ENCODE data around the gene TMEM161A. TPM values are rescaled to one million over a fixed set of nuclear protein-coding genes. Genes with fewer than 3 reads are reported as not detected.
"Not testable (repeated sequence)": the region's sequence is repeated elsewhere in the genome, so short reads cannot be mapped to it uniquely, and the experiment has no call there.

Gene TMEM161A
- 11.3 and 20.5 TPM in 2 replicates for total RNA-seq

DNA sequence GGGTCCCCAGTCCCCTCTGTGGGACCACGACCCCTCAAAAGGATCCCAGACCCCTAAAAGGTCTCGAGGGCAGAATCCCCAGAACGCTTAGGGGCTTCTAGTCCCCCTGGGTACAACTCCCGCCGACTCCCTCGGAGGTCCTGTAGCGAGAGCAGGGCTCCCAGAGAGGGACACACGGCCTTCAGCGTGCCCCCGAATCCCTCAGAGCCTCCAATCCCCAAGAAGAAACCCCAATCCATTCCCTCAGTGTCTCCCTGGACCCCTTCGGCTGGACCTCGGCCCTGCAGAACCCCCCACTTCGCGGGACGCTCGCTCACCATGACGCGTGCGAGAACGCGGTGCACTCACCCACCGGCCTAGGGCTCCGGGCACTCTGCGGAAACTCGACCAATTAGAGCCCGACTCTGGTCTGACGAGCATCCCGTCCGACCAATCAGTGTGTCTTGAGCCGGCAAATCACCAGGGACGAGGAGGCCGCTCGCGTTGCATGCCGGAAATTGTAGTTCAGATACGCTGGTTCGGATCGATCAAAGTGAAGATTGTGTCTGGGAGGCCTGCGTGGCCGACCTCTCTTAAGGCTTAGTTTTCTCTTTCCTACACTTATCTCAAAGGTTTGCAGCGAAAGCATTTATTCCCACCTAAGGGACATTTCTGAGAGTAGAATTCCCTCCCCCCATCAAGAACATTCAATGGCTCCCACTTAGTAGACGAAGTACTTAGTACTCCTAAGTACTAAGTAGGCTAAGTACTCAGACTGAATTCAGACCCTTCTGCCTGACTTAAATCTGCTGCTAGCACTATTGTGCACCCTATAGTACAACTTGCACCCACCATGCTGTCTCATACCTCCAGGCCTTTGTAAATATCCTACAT is at the start of gene TMEM161A:
Gene TMEM161A (minus strand): TSS at position 370 of the 873 bp plus-strand sequence. CDS start 50 bp downstream, at position 320.
- DNase-seq (ENCODE audit: low read depth in 2 of 2) = peak; percentile 98

DNA sequence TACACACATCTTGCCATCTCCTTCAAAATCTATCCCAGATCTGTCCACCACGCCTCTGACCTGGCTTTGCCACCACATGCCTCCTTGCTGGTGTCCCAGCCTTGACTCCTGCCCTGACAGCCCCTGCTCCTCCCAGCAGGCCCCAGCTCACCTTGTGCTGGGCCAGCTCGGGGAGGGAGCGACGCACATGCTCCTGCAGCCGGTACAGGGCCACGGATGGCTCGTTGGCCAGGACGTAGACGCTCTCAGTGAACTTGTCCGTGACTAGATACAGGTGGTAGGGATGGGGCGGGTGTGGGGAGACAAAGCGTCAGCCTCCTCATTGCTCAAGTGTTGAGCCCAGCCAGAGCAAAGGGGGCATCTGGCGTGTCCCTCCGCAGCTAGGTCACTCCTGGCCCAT is 48.5 kb upstream of the TMEM161A start:
- DNase-seq (ENCODE audit: low read depth in 2 of 2) = no peak

DNA sequence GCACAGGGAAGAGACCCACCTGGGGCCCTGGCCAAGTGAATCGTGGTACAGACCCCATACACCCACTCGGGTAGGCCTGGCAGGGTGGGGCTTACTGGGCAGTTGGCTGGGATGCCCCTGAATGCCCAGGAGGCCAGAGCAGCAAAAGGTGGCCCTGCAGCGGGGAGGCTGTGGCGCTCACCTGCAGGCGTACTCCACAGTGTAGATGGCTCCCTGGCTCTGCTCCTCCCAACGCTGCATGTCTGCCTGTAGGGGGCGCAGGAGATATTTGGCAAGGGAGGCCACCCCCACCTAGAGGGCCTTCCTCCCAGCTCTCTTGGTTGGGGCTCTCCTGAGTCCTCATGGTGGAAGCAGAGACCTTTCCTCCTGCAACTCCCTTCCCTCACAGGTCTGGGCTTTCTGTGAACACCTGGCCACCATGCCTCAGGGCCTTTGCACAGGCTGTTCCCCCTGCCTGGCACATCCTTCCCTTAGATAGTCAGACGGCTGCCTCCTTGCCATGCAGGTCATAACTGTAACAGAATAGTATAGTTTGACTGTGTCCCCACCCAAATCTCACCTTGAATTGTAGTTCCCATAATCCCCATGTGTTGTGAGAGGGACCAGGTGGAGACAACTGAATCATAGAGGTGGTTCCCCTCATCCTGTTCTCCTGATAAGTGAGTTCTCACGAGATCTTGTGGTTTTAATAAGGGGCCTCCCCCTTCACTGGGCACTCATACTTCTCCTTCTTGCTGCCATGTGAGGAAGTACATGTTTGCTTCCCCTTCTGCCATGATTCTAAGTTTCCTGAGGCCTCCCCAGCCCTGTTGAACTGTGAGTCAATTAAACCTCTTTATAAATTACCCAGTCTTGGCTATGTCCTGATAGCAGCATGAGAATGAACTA is 47.8 kb upstream of the TMEM161A start:
- peak in 1 of 2 donors; percentile 59 for DNase-seq (ENCODE audit: low read depth in 2 of 2)

DNA sequence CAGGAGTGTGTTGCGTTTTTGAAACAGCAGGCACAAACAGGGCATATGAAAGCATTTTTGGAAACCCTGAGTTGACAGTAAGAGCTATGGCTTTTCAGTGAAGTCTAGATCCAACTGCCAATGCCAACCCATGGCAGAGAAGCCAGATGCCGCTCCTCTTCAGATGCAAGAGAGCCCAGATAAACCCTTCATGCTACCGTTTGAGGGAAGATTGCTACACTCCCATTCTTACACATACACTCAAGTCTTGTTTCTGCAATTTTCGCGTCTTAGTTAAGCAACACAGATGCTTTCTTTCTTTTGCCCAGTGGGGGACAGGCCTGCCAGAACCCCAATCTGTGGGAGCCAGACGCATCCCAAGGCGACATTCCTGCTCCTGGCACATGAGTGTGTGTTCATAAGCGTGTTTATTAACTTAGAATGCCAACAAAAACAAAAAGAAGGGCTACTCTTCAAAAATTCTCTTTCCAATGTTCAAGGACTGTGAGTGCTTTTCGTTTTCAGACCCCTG is 43.3 kb upstream of the TMEM161A start:
- no peak for DNase-seq (ENCODE audit: low read depth in 2 of 2)

DNA sequence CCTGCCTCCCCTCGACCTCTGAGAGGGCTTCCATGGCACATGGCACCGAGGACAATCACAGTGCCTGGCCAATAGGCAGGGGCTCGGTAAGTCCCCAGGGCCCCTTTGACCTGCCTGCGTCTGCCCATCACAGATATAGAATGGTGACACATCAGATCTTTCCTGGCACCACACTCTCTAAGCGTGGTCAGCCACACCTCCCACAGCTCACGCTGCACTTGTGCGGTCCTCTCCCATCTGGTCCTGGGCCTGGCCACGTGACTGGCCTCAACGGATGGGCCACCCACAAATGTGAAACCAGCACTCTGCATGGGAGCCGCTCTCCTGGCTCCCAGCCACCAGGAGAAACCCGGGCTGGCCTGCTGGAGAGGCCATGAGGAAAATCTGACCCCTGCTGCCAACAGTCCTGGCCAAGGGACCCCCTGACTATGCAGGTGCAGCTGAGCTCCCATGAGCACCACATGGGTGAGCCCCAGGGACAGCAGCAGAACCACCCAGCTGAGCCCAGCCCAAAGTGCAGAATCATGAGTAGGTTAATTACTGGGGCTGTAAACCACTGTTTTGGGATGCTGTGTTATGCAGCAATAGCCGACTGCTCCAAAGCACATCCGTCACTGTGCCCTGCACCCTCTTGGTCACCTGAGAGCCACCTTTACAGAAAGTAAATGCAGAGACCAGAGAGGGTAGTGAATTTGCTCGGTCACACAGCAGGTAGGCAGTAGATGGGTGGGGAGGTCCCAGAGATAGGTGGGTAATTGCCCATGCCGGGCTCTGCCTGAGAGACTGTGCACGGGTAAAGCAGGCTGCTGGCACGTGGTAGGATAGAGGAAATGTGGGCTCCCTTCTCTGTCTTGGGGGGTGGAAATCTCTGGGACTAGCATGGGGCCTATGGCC is 41.5 kb upstream of the TMEM161A start:
- no peak for DNase-seq (ENCODE audit: low read depth in 2 of 2)

DNA sequence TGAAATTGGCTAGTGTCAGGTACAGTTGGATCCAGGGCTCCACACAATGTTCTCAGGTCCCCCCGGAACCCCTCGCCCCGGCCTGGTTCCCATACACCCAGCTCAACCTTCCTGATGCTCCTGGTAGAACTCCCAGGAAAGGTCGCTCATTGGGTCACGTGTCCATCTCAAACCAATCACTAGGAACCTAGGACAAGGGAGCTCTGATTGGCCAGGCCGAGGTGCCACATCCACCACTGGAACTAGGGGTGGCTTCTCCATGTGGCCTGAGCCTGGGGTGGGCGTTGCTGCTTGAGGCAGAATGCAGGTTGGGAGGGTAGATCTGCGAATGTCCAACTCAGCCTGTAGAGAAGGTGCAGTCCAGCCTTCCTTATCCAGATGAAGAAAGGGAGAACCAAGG is 38.7 kb upstream of the TMEM161A start:
- no peak for DNase-seq (ENCODE audit: low read depth in 2 of 2)

DNA sequence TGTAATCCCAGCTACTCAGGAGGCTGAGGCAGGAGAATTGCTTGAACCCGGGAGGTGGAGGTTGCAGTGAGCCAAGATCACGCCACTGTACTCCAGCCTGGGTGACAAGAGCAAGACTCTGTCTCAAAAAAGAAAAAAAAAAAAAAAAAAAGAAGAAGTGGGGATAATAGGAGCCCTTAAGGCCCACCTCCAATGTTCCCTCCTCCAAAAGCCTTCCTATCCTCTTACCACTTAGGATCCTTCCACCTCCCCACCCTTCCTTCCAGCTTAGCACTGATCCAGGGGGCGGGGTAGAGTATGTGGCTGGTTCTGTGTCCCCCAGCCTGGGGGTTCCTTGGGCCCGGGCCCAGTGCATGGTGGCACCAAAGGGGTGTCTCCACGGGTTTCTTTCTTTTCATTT is 35.0 kb upstream of the TMEM161A start:
- not testable (repeated sequence) for DNase-seq (ENCODE audit: low read depth in 2 of 2)

DNA sequence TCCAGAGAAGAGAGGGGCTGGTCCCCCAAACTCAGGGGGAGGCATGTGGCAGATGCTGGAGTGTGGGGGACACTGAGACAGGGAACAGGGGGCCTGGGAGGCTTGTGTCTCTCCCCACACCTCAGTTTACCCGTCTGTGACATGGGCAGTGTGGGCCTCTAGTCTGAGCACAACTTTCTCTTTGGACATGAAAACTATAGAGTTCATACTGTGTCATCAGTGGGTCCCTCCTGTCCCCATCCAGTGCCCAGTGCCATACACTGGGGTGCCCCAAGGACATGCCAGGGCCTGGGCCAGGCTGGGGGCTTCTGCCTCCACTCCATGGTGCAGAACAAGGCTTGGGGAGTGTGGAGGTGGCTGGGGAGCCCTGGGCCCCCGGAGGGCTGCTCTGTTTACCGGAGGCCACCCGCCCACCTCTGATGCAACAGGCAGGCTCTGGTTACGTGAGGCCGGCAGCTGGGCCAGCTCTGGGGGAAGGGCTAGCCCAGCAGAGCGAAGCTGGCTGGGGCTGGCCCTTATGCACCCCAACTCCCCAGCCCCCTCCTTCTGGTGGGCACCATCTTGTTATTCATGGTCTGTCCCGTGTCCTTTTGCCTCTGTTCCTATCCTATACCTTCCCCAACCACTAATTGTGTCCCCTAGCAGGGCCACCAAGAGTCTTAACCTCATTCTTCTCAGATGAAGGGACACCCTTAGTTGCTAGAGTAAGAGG is 33.7 kb upstream of the TMEM161A start:
- DNase-seq (ENCODE audit: low read depth in 2 of 2) = no peak

DNA sequence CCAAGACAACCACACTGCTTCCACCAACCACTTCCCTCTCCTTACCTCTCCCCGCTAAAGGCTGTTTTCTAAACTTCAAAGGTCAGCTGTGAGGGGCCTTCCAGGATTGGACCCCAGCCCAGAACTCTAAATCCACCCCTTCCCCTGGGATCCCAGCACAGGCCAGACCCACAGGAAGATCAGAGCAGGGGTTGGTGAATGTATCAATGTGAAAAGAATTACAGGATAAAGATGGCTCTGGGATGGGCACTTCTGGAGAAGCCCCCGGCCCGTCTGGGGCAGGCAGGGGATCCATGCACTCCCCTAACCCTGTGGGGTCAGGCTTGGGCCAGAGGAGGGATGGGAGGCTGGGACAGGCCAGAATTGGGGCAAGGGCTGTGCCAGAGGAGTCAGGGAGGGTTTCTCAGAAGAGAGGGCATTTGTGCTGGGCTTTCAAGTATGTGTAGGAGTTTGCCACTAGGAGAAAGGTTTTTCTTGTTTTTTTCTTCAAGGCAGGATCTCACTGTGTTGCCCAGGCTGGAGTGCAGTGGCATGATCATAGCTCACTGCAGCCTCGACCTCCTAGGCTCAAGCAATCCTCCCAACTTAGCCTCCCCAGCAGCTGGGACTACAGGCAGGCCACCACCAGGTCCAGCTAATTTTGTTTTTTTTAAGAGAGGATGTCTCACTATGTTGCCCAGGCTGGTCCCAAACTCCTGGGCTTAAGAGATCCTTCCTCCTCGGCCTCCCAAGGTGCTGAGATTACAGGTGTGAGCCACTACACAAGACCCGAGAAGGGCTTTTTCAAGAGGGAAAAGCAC is 32.8 kb upstream of the TMEM161A start:
- no peak for DNase-seq (ENCODE audit: low read depth in 2 of 2)

DNA sequence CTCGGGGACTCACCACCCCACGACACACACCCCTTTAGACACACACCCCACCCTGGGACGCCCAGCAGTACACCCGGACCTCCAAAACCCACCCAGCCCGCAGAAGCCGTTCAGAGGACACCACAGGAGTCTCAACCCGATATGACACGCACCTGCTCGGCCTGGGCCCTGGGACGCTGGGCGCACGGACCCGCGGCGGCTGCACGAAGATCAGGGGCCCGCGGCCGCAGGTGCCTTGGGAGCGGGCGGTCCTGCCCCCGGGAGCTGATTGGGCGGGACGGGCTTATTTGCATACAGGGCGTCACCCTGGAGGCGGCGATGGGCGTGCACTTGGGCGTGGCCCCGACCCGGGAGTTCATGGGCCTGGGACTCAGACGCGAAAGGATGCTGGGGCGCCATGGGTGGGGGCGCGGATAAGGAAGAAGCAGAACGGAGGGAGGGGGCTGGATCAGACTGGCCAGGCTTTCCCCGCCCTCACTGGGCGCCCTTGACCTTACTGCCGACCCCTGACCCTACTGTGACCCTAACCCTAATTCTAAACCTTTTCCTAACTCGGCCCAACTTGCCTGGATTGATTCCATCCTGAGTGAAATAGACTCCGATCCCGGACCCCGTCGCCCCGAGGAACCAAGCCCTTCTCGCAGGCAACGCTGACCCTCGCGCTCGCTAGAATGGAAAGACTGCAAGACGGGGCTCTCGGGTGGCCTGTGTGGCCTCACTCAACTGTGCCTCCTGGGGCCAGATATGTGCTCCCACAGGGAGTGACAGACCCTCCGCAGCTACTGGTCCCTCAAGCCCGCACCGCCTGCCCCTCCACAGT is 32.0 kb upstream of the TMEM161A start, which contains the start of gene MEF2B:
Gene MEF2B (minus strand): TSS at position 211 of the 820 bp plus-strand sequence. CDS start 19,528 bp downstream, outside the sequence.
- DNase-seq (ENCODE audit: low read depth in 2 of 2) = peak; percentile 10 to 67

DNA sequence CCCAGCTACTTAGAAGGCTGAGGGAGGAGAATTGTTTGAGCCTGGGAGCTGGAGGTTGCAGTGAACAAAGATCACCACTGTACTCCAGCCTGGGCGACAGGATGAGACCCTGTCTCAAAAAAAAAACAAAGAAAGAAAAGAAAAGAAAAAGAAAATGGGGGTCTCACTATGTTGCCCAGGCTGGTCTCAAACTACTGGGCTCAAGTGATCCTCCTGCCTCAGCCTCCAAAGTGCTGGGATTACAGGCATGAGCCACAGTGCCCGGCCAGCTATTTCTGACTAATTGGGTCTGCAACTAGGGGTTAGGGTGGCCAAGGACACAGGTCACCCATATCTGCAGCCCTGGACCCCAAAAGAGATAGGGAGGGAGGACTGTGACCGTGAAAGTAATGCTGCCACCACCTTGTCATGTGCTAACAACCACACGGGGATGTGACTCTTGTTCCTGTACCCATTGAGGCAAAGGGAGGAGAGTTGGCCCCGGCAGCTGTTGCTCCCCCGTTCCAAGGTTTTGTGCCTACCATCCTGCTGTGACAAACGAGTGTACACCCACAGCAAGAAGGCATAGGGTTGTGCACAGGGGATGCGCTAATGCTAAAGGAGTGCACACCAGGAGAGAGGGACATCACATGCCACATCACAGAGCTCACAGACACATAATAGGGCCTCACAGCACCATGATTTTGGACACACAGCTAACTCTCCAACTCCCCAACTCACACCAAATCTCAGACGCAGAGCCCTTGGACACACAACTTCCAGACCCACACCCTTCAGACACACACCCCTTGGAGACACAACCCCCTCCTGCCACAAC is 31.2 kb upstream of the TMEM161A start:
- DNase-seq (ENCODE audit: low read depth in 2 of 2) = no peak

DNA sequence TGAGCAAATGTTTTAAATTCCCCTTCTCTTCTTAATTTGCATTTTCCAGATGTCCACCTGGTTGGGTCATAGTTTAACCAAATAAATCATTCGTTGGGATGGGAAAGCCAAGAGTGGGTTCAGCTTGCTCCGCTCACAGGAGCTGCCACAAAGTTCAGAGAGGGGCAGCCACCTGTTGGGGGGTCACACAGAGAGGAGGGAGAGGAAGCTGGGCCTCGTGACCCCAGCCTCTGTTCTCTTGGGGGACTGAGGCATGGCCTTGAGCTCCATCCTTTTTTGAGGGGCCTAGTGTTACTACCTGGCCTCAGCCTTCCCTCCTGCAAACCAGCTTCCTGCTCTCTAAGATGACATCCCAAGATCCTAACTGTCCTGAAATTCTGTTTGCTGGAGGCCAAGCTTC is 29.3 kb upstream of the TMEM161A start:
- no peak for DNase-seq (ENCODE audit: low read depth in 2 of 2)

DNA sequence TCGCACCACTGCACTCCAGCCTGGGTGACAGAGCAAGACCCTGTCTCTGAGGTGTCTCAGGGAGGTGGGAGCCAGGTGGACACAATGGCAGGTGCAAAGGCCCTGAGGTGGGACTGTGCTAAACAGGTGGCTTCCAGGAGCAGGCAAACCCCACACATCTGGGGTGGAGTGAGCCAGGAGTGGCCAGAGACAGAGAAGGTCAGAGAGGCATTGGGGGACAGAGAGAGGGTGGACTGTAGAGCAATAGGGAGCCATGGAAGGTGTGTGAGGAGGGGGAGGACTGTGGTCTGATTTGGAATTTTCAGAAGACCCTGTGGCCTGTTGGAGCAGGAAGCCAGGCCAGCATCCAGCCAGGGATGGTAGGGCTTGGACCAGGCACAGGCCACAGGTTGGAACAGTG is 27.1 kb upstream of the TMEM161A start:
- DNase-seq (ENCODE audit: low read depth in 2 of 2) = no peak

DNA sequence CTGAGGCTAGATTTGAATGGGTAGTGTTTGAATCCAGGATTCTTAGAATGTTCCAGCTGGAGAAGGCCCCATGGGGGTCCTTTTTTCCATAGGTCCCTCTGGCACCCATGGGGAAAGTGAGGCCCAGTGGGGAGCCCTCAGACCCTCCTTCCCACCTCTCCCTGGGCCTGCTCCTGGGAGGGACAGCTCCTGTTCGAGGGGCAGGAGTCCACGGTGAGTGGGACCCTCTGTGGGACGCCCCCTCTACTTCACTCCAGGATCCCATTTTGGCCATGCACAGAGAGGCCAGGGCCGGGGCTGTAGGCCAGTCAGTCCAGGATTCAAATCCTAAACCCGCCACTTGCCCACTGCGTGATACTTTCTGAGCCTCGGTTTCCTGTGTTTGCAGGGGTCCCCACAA is 24.2 kb upstream of the TMEM161A start:
- no peak for DNase-seq (ENCODE audit: low read depth in 2 of 2)

DNA sequence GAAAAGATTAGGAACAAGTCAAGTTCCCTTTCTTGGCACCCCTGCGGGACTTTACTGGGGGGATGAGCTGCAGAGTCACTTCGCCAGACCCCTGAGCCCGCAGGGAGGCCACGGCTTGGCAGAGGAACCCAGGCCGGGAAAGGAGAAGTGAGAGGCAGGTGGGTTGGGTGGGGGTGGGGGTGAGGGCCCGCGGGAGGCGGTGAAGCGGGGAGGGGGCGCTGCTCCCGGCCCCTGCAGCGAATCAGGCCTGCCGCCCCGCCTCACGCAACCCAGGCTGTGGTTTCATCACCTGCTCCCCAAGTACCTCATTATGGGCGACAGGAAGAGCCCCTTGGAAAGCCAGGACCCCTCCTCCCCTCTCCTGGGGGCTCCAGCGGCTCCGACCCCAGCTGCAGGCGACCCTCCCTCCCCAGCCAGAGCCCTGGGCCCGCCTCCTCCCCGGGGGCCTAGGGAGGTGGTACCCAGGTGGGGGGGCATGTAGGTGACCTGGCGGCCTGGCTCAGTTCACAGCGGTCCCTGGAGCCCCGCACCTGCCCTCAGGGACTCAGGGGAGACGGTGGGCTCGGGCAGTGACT is 22.3 kb upstream of the TMEM161A start:
- DNase-seq (ENCODE audit: low read depth in 2 of 2) = no peak

DNA sequence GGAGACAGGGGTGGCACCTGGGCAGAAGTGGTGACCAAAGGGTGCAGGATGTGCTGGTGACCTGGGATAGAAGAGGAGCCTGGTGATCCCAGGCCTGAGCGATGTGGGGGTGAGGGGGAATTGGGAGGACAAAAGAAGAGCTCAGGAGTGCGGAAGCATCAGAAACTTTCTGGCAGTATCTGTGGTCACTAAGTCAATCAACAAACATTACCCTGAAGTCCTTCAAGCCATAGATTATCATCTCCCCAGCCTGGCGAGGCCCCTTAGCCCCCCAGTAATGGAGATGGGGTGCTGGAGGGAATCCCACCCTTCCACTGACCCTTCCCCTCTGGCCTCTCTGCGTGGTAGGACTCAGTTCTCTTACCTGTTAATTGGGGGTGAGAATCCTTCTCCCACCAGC is 21.3 kb upstream of the TMEM161A start:
- no peak for DNase-seq (ENCODE audit: low read depth in 2 of 2)

DNA sequence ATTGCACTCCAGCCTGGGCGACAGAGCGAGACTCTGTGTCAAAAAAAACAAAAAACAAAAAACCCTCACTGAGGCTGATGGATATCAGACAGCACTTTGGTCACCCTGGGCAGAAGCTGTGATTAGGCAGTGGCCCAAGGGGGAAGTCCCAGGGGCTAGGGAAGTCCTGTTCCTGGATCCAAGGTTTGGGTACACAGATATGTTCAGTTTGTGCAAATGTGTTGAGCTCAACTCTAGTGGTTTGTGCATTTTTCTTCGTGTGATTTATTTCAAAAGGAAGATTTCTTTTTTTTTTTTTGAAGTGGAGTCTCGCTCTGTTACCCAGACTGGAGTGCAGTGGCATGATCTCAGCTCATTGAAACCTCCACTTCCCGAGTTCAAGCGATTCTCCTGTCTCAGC is 19.5 kb upstream of the TMEM161A start:
- no peak for DNase-seq (ENCODE audit: low read depth in 2 of 2)
